ENCODE data around the gene SUPT7L.
"Not testable (repeated sequence)": the region's sequence is repeated elsewhere in the genome, so short reads cannot be mapped to it uniquely, and the experiment has no call there.

SUPT7L gene

DNA sequence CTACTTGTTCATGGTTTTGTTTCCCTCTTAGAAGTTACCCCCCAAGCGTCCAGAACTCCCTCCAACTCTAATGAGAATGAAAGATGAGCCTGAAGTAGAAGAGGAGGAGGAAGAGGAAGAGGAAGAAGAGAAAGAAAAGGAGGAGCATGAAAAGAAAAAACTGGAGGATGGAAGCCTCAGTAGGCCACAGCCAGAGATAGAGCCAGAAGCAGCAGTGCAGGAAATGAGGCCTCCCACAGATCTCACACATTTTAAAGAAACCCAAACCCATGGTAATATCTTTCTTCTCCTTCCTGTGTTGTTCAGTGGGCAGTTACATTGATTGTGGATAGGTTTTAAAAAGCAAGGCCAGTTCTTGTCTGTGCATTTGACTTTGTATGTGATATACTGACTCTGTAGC lies 21.6 kb upstream of the SUPT7L start:
- DNase-seq, result not testable (repeated sequence)

DNA sequence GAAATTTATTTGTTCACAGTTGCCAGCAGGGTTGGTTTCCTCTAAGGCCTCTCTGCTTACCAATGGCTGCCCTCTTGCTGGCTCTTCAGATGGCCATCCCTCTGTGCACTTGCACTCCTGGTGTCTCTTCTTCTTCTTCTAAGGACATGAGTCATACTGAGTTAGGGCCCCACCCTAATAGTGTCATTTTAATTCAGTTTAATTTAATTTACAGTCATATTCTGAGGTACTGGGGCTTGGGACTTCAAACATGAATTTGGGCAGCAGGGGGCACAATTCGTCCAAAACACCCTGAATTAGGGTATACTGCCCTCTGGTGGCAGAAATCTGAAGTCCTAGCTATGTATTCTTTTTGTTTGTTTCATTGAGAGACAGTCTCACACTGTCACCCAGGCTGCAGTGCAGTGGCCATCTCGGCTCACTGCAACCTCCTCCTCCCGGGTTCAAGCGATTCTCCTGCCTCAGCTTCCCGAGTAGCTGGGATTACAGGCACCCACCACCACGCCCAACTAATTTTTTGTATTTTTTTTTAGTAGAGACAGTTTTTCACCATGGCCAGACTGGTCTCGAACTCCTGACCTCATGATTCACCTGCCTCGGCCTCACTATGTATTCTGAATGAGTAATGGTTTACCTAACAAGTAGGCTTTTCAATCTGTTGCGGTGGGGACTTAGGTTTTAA lies 20.1 kb upstream of the SUPT7L start:
- DNase-seq, result peak; percentile 78

DNA sequence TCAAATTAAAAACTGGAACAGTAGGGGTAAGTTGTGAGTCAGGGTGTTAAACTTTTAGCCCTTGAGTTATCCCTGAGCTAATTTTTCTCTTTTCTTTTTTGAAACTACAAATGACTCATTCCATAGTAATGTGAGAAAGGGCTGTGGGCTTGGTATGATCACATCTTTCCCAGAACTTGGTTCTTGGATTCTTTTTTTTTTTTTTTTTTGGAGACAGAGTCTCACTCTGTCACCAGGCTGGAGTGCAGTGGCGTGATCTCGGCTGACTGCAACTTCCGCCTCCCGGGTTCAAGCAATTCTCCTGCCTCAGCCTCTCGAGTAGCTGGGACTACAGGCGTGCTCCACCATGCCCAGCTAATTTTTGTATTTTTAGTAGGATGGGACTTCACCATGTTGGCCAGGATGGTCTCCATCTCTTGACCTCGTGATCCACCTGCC lies 18.9 kb upstream of the SUPT7L start:
- DNase-seq, result not testable (repeated sequence)

DNA sequence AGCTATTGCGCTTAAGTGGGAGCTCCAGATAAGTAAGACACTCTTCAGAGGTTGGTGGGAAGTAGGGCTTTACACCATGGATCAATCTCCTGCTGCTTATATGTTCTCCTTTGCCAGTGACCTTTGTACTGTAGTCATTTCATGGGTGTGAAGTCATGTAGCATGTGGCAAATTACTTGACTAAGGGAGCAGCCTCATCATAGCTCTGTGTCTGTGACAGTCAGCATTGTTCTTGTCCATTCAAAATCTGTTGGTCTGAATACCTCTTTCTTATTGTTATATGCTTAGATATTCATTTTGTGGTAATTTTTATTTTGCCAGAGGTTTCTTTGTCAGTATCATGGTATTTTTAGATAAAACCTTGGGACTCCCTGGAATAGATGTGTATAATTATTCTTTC lies 18.4 kb upstream of the SUPT7L start:
- no peak for DNase-seq

DNA sequence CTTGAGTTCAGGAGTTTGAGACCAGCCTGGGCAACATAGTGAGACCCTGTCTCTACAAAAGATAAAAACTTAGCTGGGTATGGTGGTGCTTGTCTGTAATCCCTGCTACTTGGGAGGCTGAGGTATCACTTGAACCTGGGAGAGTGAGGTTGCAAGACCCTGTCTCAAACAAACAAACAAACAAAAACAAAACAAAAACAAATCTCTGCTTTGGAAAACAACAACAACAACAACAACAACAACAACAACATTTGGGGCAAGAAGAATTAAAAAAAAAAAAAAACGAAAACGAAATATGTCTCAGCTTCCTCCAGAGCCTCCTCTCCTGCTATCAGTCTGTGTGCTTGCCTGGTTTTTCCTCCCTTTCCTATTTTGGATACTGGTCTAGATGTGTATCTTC lies 17.2 kb upstream of the SUPT7L start:
- no peak for DNase-seq

DNA sequence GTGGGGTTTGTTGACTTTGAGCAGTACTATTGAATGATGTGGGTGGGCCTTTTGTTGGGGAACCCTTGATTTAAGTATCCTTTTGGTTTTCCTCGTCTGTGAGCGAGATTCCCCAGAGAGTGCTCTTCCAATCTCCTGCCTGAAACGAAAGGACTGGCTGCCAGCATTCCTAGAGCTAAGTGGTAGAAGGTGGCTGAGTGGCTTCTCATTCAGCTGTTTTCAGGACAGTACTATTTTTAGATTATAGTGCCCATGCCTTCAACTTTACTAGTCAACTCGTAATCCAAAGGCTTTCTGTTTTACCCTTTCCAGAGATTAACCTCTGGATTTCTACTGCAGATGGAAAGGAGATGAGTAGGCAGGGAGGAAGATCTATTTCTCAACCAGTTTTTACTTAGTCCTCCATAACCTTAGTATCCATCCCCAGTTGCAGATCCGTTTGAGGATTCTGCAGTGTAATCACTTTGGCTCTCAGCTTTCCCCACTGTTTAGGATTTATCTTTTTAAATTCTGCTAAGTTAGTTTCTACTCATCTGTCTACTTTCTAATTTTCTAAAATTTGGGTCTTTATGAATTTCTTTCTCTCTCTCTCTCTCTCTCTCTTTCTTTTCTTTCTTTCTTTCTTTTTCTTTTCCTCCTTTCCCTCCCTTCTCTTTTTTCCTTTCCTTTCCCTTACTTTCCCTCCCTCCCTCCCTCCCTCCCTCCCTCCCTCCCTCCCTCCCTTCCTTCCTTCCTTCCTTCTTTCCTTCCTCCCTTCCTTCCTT lies 9.5 kb upstream of the SUPT7L start:
- DNase-seq, result no peak

DNA sequence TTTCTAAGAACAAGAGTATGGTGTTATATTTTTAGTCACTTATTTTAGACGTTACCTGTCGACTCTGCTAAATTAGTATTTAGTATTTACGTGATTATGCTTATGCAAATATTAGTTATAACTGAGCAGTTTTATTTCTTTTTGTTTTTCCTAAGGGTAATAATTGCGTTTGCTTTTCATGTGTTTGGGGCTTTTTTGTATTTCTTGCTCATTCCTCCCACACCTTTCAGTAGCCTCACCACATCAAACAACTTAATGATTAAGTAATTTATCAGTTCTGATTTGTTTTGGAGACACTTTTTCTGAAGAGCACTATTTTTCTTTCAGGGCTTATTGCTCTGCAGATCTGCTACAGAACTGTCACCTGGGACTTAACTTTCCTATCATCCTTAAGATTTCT lies 7.8 kb upstream of the SUPT7L start:
- DNase-seq, result no peak

DNA sequence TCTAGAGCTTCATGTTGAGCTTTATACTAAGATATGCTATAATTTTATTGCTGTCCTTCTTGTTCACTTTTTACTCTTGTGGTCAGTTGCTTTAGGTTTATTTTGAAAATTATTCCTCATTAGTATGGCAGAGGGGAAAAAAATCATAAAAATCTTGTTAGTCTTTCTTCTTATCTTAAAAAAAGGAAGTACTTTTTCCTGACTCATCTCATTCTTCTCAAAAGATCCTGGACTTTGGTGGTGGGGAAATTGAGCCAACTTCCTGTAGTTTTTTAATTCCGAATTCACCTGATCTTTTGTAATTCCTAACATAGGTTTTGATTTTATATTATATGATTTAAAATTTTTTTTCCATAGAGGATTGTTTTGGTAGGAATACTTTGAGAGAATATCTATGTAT lies 4.0 kb upstream of the SUPT7L start:
- DNase-seq, result no peak

DNA sequence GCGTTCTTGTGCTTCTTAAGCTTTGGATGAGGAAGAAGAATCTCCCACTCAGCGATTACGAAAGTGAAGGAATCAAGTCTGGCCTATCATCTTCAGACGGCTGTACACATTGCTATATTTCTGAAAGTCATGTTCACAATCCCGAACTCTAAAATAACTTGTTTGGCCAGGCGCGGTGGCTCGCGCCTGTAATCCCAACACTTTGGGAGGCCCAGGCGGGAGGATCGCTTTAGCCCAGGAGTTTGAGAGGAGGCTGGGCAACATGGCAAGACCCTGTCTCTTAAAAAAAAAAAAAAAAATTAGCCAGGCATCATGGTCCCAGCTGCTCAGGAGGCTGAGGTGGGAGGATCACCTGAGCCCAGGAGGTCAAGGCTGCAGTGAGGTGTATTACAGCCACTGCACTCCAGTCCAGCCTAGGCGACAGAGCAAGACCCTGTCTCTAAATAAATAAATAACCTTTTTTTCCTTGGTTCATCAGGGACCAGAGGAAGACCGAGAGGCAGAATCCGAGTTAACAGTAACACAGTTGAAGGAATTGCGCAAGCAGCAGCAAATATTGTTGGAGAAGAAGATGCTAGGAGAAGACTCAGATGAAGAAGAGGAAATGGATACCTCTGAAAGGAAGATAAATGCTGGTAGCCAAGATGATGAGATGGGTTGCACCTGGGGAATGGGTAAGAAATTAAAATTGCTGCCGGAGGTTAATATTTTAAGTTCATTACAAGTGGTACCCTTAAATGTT lies 1.4 kb upstream of the SUPT7L start:
- no peak for DNase-seq

DNA sequence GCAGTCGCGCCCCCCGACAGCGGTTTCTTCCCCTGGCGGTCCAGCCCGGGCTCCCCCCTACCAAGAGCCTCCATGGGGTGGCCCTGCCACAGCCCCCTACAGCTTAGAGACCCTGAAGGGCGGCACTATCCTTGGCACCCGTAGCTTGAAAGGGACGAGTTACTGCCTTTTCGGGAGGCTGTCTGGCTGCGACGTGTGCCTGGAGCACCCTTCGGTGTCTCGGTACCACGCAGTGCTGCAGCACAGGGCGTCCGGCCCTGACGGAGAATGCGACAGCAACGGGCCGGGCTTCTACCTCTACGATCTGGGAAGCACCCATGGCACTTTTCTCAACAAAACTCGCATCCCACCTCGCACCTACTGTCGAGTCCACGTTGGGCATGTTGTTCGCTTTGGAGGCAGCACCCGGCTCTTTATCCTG lies 750 bp upstream of the SUPT7L start:
- no peak for DNase-seq

DNA sequence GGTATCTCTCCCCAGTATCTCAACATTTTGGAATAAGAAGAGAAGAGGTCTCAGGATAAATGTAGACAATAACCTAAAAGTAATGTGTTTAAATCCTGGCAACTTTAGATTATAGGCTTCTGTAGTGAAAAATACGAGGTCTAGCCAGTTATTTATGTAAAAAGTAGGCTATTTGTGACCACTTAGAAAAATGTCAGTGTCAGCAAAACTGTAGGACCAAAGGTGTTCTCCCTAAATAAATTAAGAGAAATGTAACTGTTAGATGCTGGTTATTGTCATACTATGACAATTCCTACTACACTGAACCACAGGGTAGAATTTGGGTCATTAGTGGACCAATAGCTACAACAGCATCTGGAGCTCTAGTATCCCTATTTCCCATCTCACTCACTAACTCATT lies 2.0 kb downstream of the SUPT7L start:
- DNase-seq, result no peak

DNA sequence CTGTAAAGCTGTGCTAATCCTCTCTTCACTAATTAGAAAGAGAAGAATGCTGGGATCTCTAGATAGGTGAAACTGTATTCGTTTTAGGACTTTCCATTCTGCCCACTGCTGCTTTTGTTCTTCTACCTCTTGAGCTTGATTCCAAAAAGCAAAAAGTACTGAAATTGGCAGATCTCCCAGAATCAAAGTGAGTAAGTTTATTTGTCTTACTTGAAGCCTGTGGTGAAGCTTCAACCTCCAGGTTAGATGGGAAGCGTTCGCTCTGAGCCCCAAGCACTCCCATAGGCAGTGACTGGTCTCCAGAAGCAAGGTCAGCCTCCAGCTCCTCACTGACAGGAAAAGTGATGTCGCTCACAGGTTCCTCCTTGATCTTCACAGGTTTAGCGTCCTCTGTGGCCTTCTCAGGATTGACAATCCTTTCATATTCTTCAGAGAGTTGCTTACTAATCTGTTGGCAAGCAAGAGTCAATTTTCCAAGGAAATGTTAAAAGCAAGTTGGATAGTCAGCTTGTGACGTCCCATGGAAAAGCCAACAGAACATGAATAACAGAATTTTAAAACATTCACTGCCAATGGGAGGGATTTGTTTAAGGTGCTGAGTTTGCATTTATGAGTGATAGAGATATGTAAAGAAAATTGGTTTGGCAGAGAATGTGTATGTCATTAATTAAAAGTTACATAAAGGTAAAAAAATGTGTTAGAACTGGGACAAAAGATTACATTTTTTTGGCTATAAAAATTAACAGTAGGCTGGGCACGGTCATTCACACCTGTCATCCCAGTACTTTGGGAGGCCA lies 8.1 kb downstream of the SUPT7L start:
- no peak for DNase-seq

DNA sequence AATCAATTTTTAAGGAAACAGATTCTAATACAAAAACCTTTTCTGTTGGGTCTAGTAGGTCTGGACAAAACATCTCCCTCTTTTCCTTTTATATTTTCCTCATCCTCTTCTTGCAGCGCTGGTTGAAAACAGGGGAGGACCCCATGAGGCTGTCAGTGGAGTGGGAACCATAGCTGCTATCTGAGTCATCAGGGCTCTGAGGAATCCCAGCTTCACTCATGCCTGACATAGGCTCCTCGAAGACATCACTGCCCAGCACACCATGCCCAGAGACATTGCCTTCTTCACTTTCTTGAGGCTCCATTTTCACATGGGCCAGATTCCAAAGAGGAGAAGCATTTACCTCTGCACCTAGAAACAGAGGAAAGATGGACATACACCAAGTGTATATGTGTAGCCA lies 10.0 kb downstream of the SUPT7L start:
- DNase-seq, result no peak

DNA sequence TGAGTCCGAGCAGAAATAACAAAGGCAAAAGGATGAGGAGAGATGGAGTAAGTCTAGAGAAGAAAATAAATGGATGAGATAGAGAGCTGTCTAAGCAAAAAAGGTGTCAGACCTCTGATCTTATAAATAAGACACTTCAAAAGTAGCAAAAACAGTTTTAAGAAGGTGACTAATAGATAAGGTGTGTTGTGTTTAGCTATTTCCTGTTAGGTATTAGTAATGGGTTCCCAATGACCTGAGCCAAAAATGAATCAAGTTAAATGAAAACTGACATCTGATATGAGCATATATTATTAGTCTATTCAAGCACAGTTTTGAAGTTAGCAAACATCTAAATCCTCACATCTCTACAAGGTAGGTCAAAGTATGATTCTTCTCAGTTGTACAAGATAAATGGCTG lies 10.6 kb downstream of the SUPT7L start:
- DNase-seq, result no peak

DNA sequence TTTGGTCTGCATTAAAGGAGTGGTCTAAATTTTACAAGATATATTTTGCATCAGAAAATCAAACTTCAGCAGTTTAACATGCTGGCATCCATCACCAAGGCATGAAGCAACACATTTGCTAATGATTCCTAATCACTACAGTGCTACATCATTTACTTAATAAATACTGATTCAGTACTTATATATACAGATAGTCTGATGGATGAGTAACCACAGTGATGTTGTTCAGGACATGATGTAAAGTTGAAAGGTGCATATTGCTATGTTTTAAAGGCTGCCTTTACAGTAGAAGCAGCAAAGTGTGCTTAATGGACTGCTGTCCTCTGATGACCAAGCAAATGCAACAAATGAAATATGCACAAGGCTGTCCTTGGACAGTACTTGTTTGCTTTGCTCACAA lies 11.1 kb downstream of the SUPT7L start:
- no peak for DNase-seq

DNA sequence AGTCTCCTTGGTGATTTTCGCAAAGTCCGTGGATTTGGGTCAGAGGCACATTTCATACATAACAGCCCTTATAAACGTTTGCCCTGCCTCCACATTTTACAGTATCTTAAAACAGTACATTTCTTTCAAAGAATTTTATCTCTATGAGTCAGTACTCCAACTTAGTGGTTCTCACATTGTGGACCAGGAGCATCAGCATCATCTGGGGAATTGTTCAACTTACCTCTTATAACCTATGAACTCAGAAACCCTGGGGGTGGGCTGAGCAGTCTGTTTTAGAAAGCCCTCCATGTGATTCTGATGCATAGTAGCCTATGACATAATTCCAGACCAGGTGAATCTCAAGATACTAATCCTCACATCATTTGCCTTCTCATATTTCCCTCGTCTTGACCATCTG lies 12.4 kb downstream of the SUPT7L start:
- DNase-seq, result no peak

DNA sequence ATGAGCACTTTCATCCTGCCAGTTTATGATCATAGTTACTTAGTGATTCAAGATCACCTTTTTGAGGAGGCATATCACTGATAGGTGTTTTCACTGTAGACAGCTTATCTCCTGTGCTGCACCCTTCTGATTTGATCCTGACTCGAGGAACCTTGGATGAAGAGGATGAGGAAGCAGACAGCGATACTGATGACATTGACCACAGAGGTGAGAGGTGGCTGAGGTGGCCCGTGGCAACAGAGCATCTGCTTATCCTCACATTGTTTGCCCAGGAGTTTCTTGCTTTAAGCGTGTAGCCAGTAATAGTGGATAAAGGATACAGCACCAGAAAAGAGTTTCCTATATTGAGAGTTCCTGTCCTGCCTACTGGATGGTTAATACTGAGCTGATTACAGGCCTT lies 15.7 kb downstream of the SUPT7L start:
- DNase-seq, result no peak

DNA sequence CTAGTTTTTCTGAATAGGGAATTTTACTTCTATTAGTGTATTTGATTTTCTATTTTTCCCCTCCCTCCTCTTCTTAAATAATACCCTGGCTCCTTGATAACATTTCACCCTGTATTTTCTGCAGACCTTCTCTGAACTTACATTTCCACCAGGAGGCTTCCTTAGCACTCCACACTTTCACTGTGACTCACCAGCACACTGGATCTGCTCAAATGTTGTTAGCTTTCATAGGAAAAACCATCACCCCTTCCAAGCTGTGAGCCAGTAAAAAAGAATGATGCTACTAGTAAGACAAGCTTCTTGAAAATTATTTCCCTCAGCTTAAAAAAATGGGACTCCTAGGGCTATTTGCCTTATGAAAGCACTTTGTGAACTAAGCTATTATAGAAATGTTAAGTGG lies 16.1 kb downstream of the SUPT7L start:
- DNase-seq, result no peak

DNA sequence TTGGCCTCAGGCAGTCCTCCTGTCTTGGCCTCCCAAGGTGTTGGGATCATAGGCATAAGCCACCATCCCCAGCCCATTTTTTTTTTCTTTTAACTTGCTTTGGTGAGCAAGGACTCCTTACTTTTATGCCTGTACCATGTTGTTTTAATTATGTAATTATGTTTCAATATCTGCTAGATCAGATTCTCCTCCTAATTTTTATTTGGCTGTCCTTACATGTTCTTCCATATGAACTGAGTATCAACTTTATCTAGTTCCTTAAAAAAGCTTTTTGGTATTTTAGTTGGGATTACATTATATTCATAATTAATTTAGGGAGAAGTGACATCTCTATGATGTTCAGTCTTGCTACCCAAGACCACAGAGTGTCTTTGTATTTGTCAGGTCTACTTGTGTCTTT lies 18.2 kb downstream of the SUPT7L start:
- DNase-seq, result no peak

DNA sequence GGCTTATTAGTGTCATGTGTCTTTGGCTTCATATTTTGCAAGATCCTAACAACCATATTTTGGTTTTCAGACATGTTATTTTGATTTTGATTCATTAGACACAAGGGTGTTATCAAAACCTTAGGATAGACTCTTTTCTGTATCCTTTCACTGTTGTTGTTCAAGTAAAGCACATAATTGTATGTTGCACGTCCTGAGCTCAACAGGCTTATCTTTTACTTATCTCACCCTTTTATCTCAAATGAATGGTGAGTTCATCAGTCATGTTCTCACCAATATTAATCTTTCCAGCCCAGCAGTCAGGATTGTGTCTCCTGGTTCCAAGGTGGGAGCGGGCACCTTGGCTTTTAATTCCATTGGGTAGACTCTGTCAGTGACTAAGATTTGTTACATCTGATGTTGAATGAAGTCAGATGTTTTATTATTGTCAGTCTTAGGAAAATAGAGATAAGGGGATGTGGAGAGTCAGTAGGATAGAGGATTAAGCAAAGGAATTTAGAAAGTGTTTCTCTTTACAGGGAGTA lies 22.6 kb downstream of the SUPT7L start:
- no peak for DNase-seq

DNA sequence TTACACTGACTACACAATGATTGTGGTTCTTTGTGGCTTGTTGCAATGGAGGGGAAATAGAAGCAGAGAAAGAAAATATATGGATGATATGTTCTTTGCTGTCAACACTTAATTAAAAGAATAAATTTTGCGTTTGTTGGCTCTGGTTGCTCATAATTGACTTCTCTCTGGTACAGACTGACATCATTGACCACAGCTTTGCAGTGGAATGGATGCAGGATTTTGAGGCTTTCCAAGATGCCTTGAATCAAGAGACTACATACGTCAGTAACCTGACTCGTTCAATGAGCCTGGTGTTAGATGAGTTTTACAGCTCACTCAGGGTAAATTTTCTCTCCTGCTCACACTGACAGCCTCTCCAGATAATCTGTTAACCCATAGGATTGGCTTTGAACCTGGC lies 24.7 kb downstream of the SUPT7L start:
- DNase-seq, result no peak

DNA sequence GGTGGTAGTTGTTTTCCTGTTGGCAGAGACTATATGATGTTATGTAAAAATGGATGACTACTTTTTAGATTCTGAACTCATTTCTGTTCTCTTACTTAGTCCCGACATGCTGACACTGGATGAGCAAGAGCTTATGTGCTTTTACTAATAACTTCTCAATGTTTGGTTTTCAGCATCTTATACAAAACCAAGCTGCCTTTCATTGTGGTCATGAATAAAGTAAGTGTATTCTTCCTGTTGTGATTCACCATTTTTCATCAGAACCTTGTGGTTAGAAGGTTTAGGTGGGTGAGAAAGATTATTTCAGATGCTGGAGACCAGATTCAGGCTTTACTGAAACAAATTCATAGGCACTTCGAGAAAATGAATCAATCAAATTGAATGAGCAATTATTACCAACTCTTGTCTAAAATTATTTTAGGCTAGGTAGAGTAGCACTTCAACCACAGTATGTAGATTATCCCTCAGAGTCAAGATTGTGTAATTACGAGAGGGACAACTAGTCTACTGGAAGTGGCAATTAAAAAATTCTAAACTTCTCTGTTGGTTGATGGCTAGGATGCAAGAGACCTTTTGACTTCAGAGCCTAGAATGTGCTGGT lies 25.3 kb downstream of the SUPT7L start:
- DNase-seq, result no peak
